Fibroblast of pulmonary artery (primary cell): ENCODE data around the gene TJP3.

Experiments used
- DNase-seq: peaks from one replicate; pipeline ENCODE4 v3.0.0-alpha.2; 2010; ENCODE audit warnings: low read depth
- H3K4me3 ChIP-seq: replicated peaks from 2 replicates; pipeline ENCODE4 v1.5.1; 2011; ENCODE audit warnings: low read depth, mild to moderate bottlenecking, control low read depth, low read length, moderate library complexity
- CTCF ChIP-seq: IDR thresholded peaks from 2 replicates; pipeline ENCODE4 v1.5.1; 2011; ENCODE audit warnings: mild to moderate bottlenecking, control low read depth, low read length, inconsistent platforms; ENCODE audit errors: missing control alignments

The TJP3 gene

GRCh38 chr19:3682286-3682685 lies 25.9 kb upstream of the TJP3 start:
- no peak overlapping the region for H3K4me3 ChIP-seq
- DNase-seq = no peak
- no peak for TF ChIP-seq CTCF

GRCh38 chr19:3682741-3683404 lies 25.3 kb upstream of the TJP3 start:
- H3K4me3 ChIP-seq = no peak overlapping the region
- DNase-seq = peak; percentile 86
- TF ChIP-seq CTCF = no peak

- no peak for TF ChIP-seq CTCF
- peak; percentile 94 for DNase-seq
- no peak overlapping the region for H3K4me3 ChIP-seq
These were observed 24.7 kb upstream of the TJP3 start for GRCh38 chr19:3683405-3684053.

- no peak overlapping the region for H3K4me3 ChIP-seq
- peak; percentile 77 for DNase-seq
- TF ChIP-seq CTCF = no peak
These were observed 23.9 kb upstream of the TJP3 start for GRCh38 chr19:3684054-3684816.

- H3K4me3 ChIP-seq = no peak overlapping the region
- no peak for DNase-seq
These were observed 23.3 kb upstream of the TJP3 start for GRCh38 chr19:3684817-3685410.

GRCh38 chr19:3687393-3687773 lies 20.8 kb upstream of the TJP3 start:
- no peak overlapping the region for H3K4me3 ChIP-seq
- no peak for DNase-seq
- TF ChIP-seq CTCF = no peak

More at GRCh38 chr19:3684817-3685410, 23.3 kb upstream of the TJP3 start:
- TF ChIP-seq CTCF = no peak
